ENCODE data around the gene NMT2. TPM values are rescaled to one million over a fixed set of nuclear protein-coding genes. Genes with fewer than 3 reads are reported as not detected.

NMT2 gene
- polyA plus RNA-seq, 6 donors from 2014 or later: 3.7 to 7.3 (median 5.4) TPM

GRCh38 chr10:15091418-15091817 is 77.1 kb downstream of the NMT2 start:
- Mint-ChIP-seq H3K4me3 (peak overlapping the region in 1 of 8 donors; percentile 31), H3K4me1 (peaks cover 4 to 8% (median 7%) of the 10 kb centered on the region in 3 donors), H3K27me3 (peaks cover 0 to 6% (median 0%) of the 10 kb centered on the region in 3 donors), H3K9me3 (no peaks in the 10 kb centered on the region), H3K27ac (no peak overlapping the region), H3K36me3 (no peaks in the 10 kb centered on the region)
- DNase-seq (no peak), ATAC-seq (ENCODE audit: low read depth in 2 of 2) (no peak)

GRCh38 chr10:15088428-15089261 is 79.8 kb downstream of the NMT2 start, which contains the start of gene ACBD7:
Gene ACBD7 (minus strand): TSS chr10:15088776. CDS start chr10:15088728, 48 bp downstream.
- ATAC-seq (ENCODE audit: low read depth in 2 of 2) (peak; percentile 99), DNase-seq (peak; percentile 87)
- Mint-ChIP-seq H3K9me3 (no peaks in the 10 kb centered on the region), H3K36me3 (no peaks in the 10 kb centered on the region), H3K27me3 (peaks cover 0 to 6% (median 0%) of the 10 kb centered on the region in 3 donors), H3K4me3 (peak within 1 kb of the TSS; percentile 77 to 91 (median 80)), H3K4me1 (peaks cover 0 to 6% (median 6%) of the 10 kb centered on the region in 3 donors), H3K27ac (peak within 1 kb of the TSS in 2 of 6 donors; percentile 19 to 71)

GRCh38 chr10:15084502-15084922 is 84.0 kb downstream of the NMT2 start:
- no peaks in the 10 kb centered on the region for H3K27me3 Mint-ChIP-seq
- H3K4me3 Mint-ChIP-seq: peak overlapping the region in 1 of 8 donors; percentile 54
- no peak for DNase-seq
- ATAC-seq (ENCODE audit: low read depth in 2 of 2): no peak
- H3K27ac Mint-ChIP-seq: no peak overlapping the region
- no peaks in the 10 kb centered on the region for H3K36me3 Mint-ChIP-seq
- peaks cover 0 to 6% (median 6%) of the 10 kb centered on the region in 3 donors for H3K4me1 Mint-ChIP-seq
- no peaks in the 10 kb centered on the region for H3K9me3 Mint-ChIP-seq

- Mint-ChIP-seq H3K27me3 (no peaks in the 10 kb centered on the region), H3K27ac (no peak overlapping the region), H3K4me1 (peaks cover 0 to 5% (median 3%) of the 10 kb centered on the region in 3 donors), H3K4me3 (peak overlapping the region in 1 of 8 donors; percentile 54), H3K9me3 (no peaks in the 10 kb centered on the region), H3K36me3 (no peaks in the 10 kb centered on the region)
- ATAC-seq (ENCODE audit: low read depth in 2 of 2) (no peak), DNase-seq (no peak)
Observed at GRCh38 chr10:15083674-15084501, 84.6 kb downstream of the NMT2 start.

- Mint-ChIP-seq H3K36me3 (no peaks in the 10 kb centered on the region), H3K27ac (no peak overlapping the region), H3K27me3 (no peaks in the 10 kb centered on the region)
Observed at GRCh38 chr10:15075421-15075820, 93.1 kb downstream of the NMT2 start.

GRCh38 chr10:15072358-15072757 is 96.1 kb downstream of the NMT2 start:
- ATAC-seq (ENCODE audit: low read depth in 2 of 2): no peak
- H3K27ac Mint-ChIP-seq: no peak overlapping the region
- no peak for DNase-seq
- peaks cover 0 to 7% (median 3%) of the 10 kb centered on the region in 7 donors for H3K9me3 Mint-ChIP-seq
- H3K36me3 Mint-ChIP-seq: no peaks in the 10 kb centered on the region
- H3K4me3 Mint-ChIP-seq: no peak overlapping the region
- H3K27me3 Mint-ChIP-seq: peaks cover 0 to 8% (median 6%) of the 10 kb centered on the region in 3 donors
- H3K4me1 Mint-ChIP-seq: no peaks in the 10 kb centered on the region

More at GRCh38 chr10:15075421-15075820, 93.1 kb downstream of the NMT2 start:
- H3K4me3 Mint-ChIP-seq: no peak overlapping the region
- ATAC-seq (ENCODE audit: low read depth in 2 of 2) (no peak), DNase-seq (no peak)
- peaks cover 0 to 3% (median 0%) of the 10 kb centered on the region in 7 donors for H3K9me3 Mint-ChIP-seq
- no peaks in the 10 kb centered on the region for H3K4me1 Mint-ChIP-seq

GRCh38 chr10:15069230-15069629 is 99.3 kb downstream of the NMT2 start:
- no peak overlapping the region for H3K27ac Mint-ChIP-seq
- H3K9me3 Mint-ChIP-seq: peaks cover 2 to 15% (median 6%) of the 10 kb centered on the region in 7 donors
- DNase-seq (no peak), ATAC-seq (ENCODE audit: low read depth in 2 of 2) (no peak)
- H3K4me3 Mint-ChIP-seq: no peak overlapping the region
- H3K4me1 Mint-ChIP-seq: no peaks in the 10 kb centered on the region
- H3K36me3 Mint-ChIP-seq: peaks cover 8% of the 10 kb centered on the region in 2 donors
- peaks cover 12 to 14% (median 14%) of the 10 kb centered on the region in 3 donors for H3K27me3 Mint-ChIP-seq

GRCh38 chr10:15068802-15069201 is 99.7 kb downstream of the NMT2 start:
- Mint-ChIP-seq H3K4me3 (no peak overlapping the region), H3K27ac (no peak overlapping the region), H3K36me3 (peaks cover 8% of the 10 kb centered on the region in 2 donors), H3K27me3 (peaks cover 12 to 18% (median 15%) of the 10 kb centered on the region in 3 donors), H3K4me1 (no peaks in the 10 kb centered on the region), H3K9me3 (peaks cover 2 to 15% (median 6%) of the 10 kb centered on the region in 7 donors)
- DNase-seq (no peak), ATAC-seq (ENCODE audit: low read depth in 2 of 2) (no peak)

GRCh38 chr10:15067154-15067553 is 101.3 kb downstream of the NMT2 start:
- H3K9me3 Mint-ChIP-seq: peaks cover 2 to 15% (median 6%) of the 10 kb centered on the region in 7 donors
- peaks cover 12 to 18% (median 15%) of the 10 kb centered on the region in 3 donors for H3K27me3 Mint-ChIP-seq
- H3K27ac Mint-ChIP-seq: no peak overlapping the region
- no peak overlapping the region for H3K4me3 Mint-ChIP-seq
- ATAC-seq (ENCODE audit: low read depth in 2 of 2) (no peak), DNase-seq (no peak)
- peaks cover 8% of the 10 kb centered on the region in 2 donors for H3K36me3 Mint-ChIP-seq
- H3K4me1 Mint-ChIP-seq: no peaks in the 10 kb centered on the region

GRCh38 chr10:15060638-15061037 is 107.9 kb downstream of the NMT2 start:
- peaks cover 8 to 30% (median 24%) of the 10 kb centered on the region in 7 donors for H3K9me3 Mint-ChIP-seq
- peaks cover 12 to 23% of the 10 kb centered on the region in 2 donors for H3K36me3 Mint-ChIP-seq
- DNase-seq: no peak
- no peak overlapping the region for H3K27ac Mint-ChIP-seq
- no peak overlapping the region for H3K4me3 Mint-ChIP-seq
- no peaks in the 10 kb centered on the region for H3K4me1 Mint-ChIP-seq
- H3K27me3 Mint-ChIP-seq: peaks cover 13 to 37% (median 31%) of the 10 kb centered on the region in 3 donors
- no peak for ATAC-seq (ENCODE audit: low read depth in 2 of 2)

GRCh38 chr10:15059914-15060313 is 108.6 kb downstream of the NMT2 start:
- DNase-seq (no peak), ATAC-seq (ENCODE audit: low read depth in 2 of 2) (no peak)
- Mint-ChIP-seq H3K27ac (no peak overlapping the region), H3K4me1 (no peaks in the 10 kb centered on the region), H3K4me3 (no peak overlapping the region), H3K36me3 (peaks cover 6 to 16% of the 10 kb centered on the region in 2 donors), H3K27me3 (peaks cover 8 to 29% (median 26%) of the 10 kb centered on the region in 3 donors), H3K9me3 (peaks cover 8 to 24% (median 22%) of the 10 kb centered on the region in 7 donors)

- Mint-ChIP-seq H3K9me3 (peaks cover 8 to 24% (median 22%) of the 10 kb centered on the region in 7 donors), H3K36me3 (peaks cover 6 to 15% of the 10 kb centered on the region in 2 donors), H3K27ac (no peak overlapping the region), H3K4me3 (no peak overlapping the region), H3K4me1 (no peaks in the 10 kb centered on the region), H3K27me3 (peaks cover 11 to 33% (median 19%) of the 10 kb centered on the region in 3 donors)
- DNase-seq (no peak), ATAC-seq (ENCODE audit: low read depth in 2 of 2) (no peak)
Observed at GRCh38 chr10:15058689-15059088, 109.8 kb downstream of the NMT2 start.

Data from naive B cell (primary cell).